Measurements from ENCODE around the gene TBC1D32. TPM values are rescaled to one million over a fixed set of nuclear protein-coding genes. Genes with fewer than 3 reads are reported as not detected.
"Not testable (repeated sequence)": the region's sequence is repeated elsewhere in the genome, so short reads cannot be mapped to it uniquely, and the experiment has no call there.

TBC1D32 gene
- total RNA-seq, 2 experiments from 2014 or later = 6.3 to 8.9 TPM

DNA sequence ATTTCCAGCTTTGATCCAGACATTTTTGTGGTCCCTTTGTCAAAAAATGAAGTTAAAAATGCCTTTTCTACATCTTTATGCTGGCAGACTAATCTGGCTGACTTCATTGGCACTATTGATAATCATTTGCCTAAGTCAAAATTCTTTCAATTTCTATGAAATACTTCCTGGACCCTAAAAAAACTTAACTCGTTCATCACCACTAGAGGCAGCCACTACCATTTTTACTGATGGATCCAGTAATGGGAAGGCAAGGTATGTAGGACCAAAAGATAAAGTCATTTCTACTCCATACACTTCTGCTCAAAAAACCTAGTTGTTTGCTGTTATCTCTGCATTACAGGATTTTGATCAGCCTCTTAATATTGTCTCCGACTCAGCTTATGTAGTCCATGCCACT lies 289.4 kb downstream of the TBC1D32 start:
- H3K4me3 Mint-ChIP-seq; POLR2A ChIA-PET; H3K36me3 Mint-ChIP-seq (ENCODE audit: low read depth); H3K27me3 Mint-ChIP-seq; CTCF ChIA-PET; DNase-seq; H3K4me1 Mint-ChIP-seq; H3K27ac Mint-ChIP-seq; H3K9me3 Mint-ChIP-seq: not testable (repeated sequence)

DNA sequence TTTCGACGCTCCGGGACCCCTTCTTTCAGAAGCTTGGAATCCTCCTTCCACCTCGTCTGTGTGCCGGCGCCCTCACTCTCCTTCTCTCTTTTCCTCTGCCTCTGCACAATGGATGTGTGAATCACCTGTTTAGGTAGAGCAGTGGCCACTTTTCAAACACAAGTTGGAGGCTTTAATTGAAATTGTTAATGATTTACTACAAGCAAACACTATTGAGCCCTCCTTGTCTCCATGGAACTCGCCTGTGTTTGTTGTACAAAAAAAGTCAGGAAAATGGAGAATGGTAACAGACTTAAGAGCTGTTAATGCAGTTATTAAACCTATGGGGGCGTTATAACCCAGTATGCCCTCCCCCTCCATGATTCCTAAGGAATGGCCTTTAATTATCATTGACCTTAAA lies 290.6 kb downstream of the TBC1D32 start:
- H3K36me3 Mint-ChIP-seq (ENCODE audit: low read depth); H3K9me3 Mint-ChIP-seq; CTCF ChIA-PET; H3K27ac Mint-ChIP-seq; POLR2A ChIA-PET; H3K4me3 Mint-ChIP-seq; DNase-seq; H3K27me3 Mint-ChIP-seq; H3K4me1 Mint-ChIP-seq: not testable (repeated sequence)

GRCh38 chr6:121043211-121043610 lies 291.1 kb downstream of the TBC1D32 start:
- H3K36me3 Mint-ChIP-seq (ENCODE audit: low read depth); H3K4me1 Mint-ChIP-seq: not testable (repeated sequence)

DNA sequence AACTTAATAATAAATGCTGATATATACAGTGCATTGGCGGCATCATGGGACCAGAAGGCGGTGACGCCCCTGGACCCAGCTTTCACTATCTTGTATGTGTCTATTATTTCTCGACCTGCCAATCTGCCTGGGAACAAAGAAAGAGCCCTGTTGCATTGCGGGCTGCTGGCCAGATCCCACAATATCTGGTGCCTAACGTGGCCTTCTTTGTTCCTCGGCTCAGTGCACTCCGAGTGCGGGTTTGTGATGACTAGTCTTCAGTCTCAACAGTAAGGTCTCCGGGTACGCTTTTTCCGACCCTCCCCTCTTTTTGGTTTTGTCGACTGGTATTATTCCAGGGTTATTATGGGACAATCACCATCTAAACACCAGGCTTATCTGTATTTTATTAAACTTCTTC lies 291.5 kb downstream of the TBC1D32 start:
- Mint-ChIP-seq H3K27ac (no peak overlapping the region), H3K36me3 (ENCODE audit: low read depth) (no peaks in the 10 kb centered on the region), H3K27me3 (no peaks in the 10 kb centered on the region), H3K4me3 (no peak overlapping the region), H3K4me1 (no peaks in the 10 kb centered on the region), H3K9me3 (no peaks in the 10 kb centered on the region)
- DNase-seq = no peak
- CTCF ChIA-PET = no interaction called here
- POLR2A ChIA-PET = no interaction called here

More at GRCh38 chr6:121043211-121043610, 291.1 kb downstream of the TBC1D32 start:
- CTCF ChIA-PET, H3K27ac Mint-ChIP-seq, H3K4me3 Mint-ChIP-seq, H3K9me3 Mint-ChIP-seq, POLR2A ChIA-PET, DNase-seq, H3K27me3 Mint-ChIP-seq: not testable (repeated sequence)

- no peak overlapping the region for H3K27ac Mint-ChIP-seq
- no peaks in the 10 kb centered on the region for H3K9me3 Mint-ChIP-seq
- DNase-seq = no peak
- no peaks in the 10 kb centered on the region for H3K36me3 Mint-ChIP-seq (ENCODE audit: low read depth)
- POLR2A ChIA-PET = no interaction called here
- H3K4me1 Mint-ChIP-seq = no peaks in the 10 kb centered on the region
- no peak overlapping the region for H3K4me3 Mint-ChIP-seq
- CTCF ChIA-PET = no interaction called here
- H3K27me3 Mint-ChIP-seq = no peaks in the 10 kb centered on the region
Measured at GRCh38 chr6:121040831-121041230, 293.4 kb downstream of the TBC1D32 start.

DNA sequence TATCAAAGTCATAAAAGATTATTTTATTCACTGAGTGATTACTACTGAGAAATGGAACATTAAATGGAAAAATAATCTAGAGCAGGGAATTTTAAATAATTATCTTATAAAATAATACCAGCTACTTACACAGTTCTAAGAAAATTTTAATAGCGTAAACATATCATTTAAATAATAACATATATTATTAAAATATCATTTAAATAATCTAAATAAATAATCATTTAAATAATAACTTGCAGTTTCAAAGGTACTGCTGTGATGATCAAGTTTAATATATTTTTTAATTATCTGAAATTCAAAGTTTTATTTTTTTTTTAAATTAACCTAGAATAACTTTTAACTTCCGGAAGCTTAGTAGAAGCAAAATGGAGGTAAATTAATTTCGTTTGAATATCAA lies 301.2 kb downstream of the TBC1D32 start:
- ChIA-PET CTCF (no interaction called here), POLR2A (no interaction called here)
- Mint-ChIP-seq H3K9me3 (no peaks in the 10 kb centered on the region), H3K4me1 (no peaks in the 10 kb centered on the region), H3K27ac (no peak overlapping the region), H3K4me3 (no peak overlapping the region), H3K27me3 (no peaks in the 10 kb centered on the region), H3K36me3 (ENCODE audit: low read depth) (no peaks in the 10 kb centered on the region)
- DNase-seq = no peak

DNA sequence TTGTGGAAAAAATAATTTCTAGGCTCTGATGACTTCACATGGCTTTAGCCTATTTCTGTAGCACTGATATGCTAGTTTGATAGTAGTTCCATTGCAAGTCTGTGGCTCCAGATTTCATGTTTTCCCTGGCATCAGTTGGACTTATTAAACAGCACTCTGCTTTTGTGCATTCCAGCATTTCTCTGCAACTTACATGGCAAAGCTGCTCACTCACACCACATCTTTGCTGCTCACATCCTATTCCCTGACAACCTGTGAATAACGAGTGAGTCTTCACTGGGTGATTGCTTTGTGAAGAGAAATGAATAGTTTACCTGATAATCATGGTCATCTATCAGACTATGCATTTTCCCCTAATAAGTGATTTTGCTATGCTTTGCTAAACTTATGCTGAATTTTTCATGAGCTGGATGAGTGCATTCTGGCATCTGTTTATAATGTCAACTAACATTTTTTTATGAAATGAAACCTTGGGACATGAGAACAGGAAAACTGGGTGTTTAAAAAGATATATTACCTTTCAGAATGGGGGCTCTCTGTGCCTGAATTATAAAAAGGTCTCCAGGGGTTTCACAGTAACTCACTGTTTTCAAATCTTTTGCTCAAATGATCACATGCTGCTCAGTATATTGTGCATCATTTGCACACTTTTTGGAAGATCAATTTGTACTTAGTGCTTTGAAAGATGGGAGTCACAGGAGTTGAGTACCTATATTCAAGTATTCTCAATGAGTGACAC lies 301.8 kb downstream of the TBC1D32 start:
- no peaks in the 10 kb centered on the region for H3K27me3 Mint-ChIP-seq
- ChIA-PET POLR2A (no interaction called here), CTCF (no interaction called here)
- no peaks in the 10 kb centered on the region for H3K36me3 Mint-ChIP-seq (ENCODE audit: low read depth)
- no peak for DNase-seq
- no peak overlapping the region for H3K4me3 Mint-ChIP-seq
- no peaks in the 10 kb centered on the region for H3K4me1 Mint-ChIP-seq
- H3K27ac Mint-ChIP-seq = no peak overlapping the region
- no peaks in the 10 kb centered on the region for H3K9me3 Mint-ChIP-seq

Other genes starting within 250 kb of the TBC1D32 start
- not detected for gene GJA1, start 101.2 kb upstream of the TBC1D32 start, total RNA-seq